ENCODE results near the gene WDR77.

- TF ChIP-seq POLR2A (IDR thresholded peaks at IDR 0.05; ENCODE audit: low read length): no peak
- no peak for TF ChIP-seq GATA1 (IDR thresholded peaks at IDR 0.05; ENCODE audit: low read depth, low read length)
These were observed 26.3 kb downstream of the WDR77 start for GRCh38 chr1:111422546-111423391.
